Stimulated activated CD8-positive, alpha-beta memory T cell treated with anti-CD3 and anti-CD28 coated beads, Interleukin-15, amount 100 ng/mL, for 1 hour (primary cell): ENCODE data around the gene NUP210L.
"Not testable (repeated sequence)": the region's sequence is repeated elsewhere in the genome, so short reads cannot be mapped to it uniquely, and the experiment has no call there.

ENCODE experiments used
- DNase-seq: peaks from one replicate; pipeline ENCODE4 v3.0.0-alpha.2; 2020; ENCODE audit warnings: low read depth

Gene NUP210L

DNA sequence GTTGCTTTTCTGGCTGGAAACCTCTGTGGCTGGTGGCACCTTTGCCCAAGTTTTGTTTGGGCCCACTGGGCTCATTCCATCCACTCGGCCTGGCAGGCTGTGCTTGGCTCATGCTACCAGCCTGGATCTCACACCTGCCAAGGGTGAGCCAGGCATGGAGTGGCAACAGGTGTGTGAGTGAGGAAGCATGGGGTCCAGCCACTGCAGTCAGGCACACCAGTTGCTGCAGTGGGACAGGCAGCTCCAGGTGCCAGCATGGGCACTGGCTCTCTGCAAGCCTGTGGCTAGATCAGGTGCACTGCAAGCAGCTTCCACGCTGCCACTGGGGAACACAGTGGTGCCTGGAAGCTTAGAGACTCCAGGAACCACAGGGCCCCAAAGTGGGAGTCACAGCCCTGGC is 57.0 kb downstream of the NUP210L start:
- DNase-seq = no peak

GRCh38 chr1:154095456-154096060 is 59.3 kb downstream of the NUP210L start:
- no peak for DNase-seq

DNA sequence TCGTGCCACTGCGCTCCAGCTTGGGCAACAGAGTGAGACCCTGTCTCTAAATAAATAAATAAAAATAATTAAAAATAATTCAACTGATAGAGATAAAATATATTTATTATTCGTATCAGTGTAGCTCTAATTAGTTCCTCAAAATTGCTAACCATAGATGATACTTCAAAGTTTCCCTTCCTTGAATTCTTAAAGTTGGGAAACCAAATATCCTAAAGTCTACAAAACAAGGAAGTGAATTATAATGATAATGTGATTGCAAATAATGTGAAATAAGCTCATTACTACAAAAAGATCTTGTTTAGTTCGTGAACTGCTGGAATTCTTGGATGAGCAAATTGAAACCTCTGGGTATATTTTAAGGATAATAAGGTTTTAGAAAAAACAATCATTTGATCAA is 60.5 kb downstream of the NUP210L start:
- DNase-seq = no peak

GRCh38 chr1:154093699-154094098 is 61.2 kb downstream of the NUP210L start:
- no peak for DNase-seq

DNA sequence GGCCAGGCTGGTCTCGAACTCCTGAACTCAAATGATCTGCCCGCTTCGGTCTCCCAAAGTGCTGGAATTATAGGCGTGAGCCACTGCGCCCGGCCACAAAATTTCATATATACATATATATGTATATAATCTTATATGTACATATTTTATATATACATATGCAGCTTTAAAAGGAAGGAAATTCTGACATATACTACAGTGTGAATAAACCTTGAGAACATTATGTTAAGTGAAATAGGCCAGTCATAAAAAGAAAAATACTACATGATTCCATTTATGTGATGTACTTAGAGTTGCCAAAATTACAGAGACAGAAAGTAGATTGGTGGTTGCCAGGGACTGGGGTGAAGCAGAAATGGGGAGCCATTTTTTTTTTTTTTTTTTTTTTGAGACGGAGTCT is 63.2 kb downstream of the NUP210L start:
- no peak for DNase-seq

DNA sequence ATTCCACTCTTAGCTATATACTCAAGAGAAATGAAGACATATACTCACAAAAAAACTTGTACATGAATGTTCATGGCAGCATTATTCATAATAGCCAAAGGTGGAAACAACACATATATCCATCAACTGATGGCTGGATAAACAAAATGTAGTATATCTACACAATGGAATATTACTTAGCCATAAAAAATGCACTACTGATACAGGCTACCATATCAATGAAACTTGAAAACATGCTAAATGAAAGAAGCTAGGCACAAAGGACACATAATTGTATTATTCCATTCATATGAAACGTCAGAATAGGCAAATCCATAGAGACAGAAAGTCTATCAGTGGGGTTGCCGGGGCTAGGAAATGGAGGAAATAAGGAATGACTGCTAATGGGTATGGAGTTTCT is 67.3 kb downstream of the NUP210L start:
- no peak for DNase-seq

- DNase-seq = not testable (repeated sequence)
These were observed 71.8 kb downstream of the NUP210L start for GRCh38 chr1:154083057-154083456.

DNA sequence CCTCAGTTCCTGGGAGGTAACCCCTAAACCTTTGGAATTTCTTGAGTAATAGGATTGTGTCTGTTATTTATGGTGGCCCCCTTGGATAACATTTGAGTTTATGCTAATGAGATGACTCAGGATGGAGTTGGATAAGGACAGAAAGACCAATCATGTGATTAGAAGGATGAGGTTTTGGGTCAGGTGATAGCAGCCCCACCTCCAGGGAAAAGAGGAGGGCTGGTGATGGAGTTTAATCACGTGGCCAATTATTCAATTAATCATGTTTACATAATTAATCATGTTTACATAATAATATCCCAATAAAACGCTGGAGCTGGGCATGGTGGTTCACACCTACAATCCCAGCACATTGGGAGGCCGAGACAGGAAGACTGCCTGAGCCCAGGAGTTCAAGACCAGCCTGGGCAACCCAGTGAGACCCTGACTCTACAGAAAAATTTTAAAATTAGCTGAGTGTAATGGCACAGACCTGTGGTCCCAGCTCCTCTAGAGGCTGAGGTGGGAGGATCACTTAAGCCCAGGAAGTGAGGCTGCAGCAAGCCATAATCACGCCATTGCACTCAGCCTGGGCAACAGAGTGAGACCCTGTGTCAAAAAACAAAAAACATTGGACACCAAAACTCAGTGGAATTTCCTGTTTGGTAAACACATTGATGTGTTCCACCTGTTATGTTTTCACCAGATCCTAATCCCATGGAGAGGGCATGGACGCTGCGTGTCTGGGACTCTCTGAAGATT is 73.3 kb downstream of the NUP210L start:
- no peak for DNase-seq

- no peak for DNase-seq
These were observed 78.5 kb downstream of the NUP210L start for GRCh38 chr1:154076413-154076812.

GRCh38 chr1:154075746-154076145 is 79.1 kb downstream of the NUP210L start:
- no peak for DNase-seq

GRCh38 chr1:154062309-154062708 is 92.6 kb downstream of the NUP210L start:
- DNase-seq = no peak

DNA sequence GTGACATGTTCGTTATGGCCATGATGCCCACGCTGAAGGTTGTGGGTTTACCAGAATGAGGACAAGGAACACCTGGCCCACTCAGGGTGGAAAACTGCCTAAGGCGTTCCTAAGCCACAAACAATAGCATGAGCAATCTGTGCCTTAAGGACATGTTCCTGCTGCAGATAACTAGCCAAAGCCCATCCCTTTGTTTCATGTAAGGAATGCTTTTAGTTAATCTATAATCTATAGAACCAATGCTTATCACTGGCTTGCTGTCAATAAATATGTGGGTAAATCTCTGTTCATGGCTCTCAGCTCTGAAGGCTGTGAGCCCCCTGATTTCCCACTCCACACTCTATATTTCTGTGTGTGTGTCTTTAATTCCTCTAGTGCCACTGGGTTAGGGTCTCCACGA is 107.4 kb downstream of the NUP210L start:
- not testable (repeated sequence) for DNase-seq

DNA sequence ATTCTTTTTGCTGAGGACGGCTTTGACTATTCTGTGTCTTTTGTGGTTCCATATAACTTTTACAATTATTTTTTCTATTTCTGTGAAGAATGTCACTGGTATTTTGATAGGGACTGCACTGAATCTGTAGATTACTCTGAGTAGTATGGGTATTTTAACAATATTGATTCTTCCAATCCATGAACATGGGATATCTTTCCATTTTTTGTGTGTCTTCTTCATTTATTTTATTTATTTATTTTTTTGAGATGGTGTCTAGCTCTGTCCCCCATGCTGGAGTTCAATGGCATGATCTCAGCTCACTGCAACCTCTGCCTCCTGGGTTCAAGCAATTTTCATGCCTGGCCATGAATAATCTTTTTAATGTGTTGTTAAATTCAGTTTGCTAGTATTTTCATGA is 121.2 kb downstream of the NUP210L start:
- DNase-seq = not testable (repeated sequence)

DNA sequence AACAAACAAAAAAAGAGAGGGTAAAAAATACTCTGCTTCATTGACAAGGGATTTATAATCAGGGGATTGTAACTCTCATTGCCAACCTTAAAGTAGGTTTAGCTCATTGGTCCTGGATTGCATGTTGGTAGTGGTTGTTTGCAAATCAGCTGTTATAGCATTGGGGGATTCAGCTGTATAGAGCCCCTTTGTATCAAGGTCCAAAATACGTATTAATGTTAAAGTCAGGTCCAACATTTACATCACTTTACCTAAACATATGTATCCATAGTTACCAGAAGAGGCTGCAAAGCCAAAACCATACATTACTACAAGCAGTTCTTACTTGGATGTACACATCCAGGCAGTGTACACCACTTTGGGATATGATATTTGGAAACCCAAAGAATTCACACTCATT is 134.9 kb downstream of the NUP210L start:
- DNase-seq = no peak

DNA sequence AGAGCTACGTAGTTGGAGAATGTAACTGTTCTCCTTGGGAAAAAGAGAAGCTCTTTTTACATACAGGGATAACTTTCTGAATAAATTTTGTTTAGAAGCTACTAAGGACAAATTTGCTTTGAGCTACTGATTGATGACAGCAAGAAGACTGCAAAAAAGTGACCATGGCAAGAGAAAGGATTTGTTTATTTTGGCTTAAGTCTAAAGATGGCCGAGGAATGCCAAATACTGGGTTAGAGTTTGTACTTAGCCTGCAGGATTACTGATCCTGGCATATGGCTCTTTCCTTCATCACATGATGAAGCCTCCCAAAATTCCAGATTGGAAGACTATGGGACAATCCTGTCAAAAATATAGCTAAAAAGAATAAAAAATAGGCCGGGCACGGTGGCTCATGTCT is 135.6 kb downstream of the NUP210L start:
- DNase-seq = no peak

- no peak for DNase-seq
These were observed 140.5 kb downstream of the NUP210L start for GRCh38 chr1:154014154-154014907.

DNA sequence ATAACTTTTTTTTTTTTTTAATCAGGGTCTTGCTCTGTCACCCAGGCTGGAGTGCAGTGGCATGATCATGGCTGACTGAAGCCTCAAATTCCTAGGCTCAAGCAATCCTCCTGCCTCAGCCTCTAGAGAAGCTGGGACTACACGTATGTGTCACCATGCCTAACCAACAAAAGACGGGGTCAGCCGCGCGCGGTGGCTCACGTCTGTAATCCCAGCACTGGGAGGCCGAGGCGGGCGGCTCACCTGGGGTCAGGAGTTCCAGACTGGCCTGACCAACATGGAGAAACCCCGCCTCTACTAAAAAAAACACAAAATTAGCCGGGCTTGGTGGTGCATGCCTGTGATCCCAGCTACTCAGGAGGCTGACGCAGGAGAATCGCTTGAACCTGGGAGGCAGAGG is 142.3 kb downstream of the NUP210L start:
- DNase-seq = not testable (repeated sequence)

DNA sequence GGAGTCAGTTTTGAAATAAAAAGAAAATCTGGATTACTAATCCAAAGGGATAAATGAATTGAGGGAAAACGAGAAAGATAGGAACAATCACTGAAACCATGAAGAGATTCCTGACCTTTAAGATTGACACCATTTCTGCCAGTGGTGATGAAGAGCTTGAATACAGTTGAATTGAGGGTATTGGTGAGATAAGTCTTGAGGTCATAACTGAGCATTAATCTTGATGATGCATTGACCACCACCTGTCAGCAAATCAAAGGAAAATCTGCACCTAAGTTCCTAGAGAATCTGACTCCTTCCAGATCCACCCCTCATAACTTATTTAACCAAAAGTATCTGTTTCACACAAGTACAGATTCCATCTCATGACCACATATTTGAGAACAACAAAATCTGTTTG is 142.7 kb downstream of the NUP210L start:
- no peak for DNase-seq

DNA sequence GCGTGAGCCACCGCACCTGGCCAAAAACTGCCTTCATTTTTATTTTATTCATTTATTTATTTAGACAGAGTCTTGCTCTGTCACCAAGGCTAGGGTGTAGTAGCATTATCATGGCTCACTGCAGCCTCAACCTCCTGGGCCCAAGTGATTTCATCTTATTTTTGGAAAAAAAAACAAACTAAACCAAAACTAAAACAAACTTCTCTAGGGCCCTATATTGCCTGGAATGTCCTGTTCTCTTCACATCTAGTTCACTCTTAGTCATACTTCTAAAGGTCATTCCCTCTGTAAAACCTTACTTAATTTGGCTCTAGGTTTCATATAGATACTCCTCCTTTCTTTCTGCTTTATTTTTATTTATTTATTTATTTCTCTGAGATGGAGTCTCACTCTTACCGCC is 148.7 kb downstream of the NUP210L start:
- no peak for DNase-seq

GRCh38 chr1:154000420-154000819 is 154.5 kb downstream of the NUP210L start:
- no peak for DNase-seq

DNA sequence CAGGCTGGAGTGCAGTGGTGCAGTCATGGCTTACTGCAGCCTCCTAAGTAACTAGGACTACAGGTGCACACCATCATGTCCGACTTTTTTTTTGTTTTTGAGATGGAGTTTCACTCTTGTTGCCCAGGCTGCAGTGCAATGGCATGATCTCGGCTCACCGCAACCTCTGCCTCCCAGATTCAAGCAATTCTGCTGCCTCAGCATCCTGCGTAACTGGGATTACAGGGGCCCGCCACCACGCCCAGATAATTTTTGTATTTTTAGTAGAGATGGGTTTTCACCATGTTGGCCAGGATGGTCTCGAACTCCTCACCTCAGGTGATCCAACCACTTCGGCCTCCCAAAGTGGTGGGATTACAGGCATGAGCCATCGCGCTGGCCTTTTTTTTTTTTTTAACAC is 158.0 kb downstream of the NUP210L start:
- not testable (repeated sequence) for DNase-seq

DNA sequence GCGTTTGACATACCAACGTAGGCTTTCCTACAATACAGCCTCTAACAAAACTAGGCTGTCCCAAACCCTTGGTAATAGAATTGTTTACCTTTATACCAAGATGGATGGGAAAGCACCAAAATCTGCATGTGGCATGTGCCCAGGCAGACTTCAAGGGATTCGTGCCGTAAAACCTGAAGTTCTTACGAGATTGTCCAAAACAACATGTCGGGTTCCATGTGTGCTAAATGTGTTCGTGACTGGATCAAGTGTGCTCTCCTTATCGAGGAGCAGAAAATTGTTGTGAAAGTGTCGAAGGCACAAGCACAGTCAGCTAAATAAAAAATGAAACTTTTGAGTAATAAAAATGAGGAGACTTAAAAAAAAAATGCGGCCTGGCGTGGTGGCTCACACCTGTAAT is 159.2 kb downstream of the NUP210L start:
- DNase-seq = no peak

DNA sequence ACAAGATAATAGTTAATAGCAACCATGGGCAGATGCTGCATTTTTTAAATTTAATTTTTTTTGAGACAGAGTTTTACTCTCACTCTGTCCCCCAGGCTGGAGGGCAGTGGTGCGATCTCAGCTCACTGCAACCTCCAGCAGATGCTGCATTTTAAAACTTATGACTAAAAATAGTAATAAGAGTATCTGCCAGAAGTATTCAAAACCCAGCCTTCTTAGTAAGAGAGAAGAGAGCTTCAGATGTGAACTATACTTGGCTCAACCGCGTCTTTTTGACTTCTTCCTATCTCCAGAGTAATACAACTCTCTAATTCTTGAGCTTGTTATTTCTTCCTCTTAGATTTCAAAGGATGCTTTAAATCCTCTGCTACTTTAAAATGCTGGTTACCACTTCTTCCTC is 159.7 kb downstream of the NUP210L start:
- no peak for DNase-seq
